GM19193 (cell line): ENCODE data around the gene LRP1-AS.

Experiments used
- POLR2A ChIP-seq: IDR thresholded peaks from 4 replicates; pipeline ENCODE4 v1.6.1; 2011; ENCODE audit not compliant: insufficient read depth, insufficient read length; ENCODE audit errors: extremely low read depth

LRP1-AS gene

DNA sequence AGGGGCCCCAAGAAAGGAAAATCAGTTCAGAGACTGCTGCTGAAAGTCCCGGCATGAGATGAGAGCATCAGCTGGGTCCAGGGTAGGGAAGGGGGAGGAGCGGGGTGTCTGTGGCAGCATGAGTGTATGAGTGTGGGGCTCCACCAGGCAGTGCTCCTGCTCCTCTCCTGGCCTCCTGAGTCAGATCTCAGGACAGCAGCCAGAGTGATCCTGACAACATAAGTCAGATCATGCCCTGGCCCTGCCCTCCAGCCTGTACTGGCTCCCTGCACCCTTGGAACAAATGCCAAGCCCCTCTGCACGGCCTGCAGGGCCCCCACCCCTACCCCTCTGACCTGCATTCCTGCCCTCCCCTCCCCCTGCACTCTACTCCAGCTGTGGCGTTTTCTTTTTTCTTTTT is 24.2 kb upstream of the LRP1-AS start:
- TF ChIP-seq POLR2A = no peak

DNA sequence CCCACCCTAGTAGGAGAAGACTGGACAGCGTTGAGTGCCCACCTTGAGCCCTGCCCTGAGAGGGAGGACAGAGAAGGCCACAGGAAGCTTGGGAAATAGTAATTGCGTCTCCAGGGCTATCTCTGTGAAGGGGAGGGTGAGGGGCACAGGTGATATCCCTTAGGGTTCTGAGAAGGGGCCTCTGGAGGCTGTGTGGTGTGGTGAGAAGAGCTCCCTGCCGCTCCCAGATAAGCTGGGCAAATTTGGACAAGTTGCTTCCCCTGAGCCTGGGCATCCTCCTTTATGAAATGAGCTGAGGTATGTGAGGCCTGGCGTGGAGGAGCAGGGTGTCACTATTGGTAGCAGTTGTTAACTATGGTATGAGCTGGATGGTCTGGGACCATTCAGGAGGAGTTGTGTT is 23.5 kb upstream of the LRP1-AS start:
- no peak for TF ChIP-seq POLR2A

GRCh38 chr12:57170408-57170807 is 23.0 kb upstream of the LRP1-AS start:
- TF ChIP-seq POLR2A = no peak

DNA sequence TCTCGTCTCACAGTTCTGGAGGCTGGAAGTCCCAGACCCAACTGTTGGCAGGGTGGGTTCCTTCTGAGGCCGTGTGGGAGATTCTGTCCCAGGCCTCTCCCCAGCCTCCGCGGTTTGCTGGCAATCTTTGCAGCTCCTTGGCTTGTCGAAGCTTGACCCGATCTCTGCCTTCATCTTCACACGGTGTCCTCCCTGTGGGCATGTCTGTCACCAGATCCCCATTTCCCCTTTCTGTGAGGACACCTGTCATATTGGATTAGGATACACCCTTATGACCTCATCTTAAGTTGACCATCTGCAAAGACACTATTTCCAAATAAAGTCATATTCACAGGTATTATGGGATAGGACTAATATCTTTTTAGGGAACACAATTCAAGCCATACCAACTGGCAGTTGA is 22.6 kb upstream of the LRP1-AS start:
- TF ChIP-seq POLR2A = no peak

GRCh38 chr12:57169046-57169795 is 21.8 kb upstream of the LRP1-AS start:
- no peak for TF ChIP-seq POLR2A

DNA sequence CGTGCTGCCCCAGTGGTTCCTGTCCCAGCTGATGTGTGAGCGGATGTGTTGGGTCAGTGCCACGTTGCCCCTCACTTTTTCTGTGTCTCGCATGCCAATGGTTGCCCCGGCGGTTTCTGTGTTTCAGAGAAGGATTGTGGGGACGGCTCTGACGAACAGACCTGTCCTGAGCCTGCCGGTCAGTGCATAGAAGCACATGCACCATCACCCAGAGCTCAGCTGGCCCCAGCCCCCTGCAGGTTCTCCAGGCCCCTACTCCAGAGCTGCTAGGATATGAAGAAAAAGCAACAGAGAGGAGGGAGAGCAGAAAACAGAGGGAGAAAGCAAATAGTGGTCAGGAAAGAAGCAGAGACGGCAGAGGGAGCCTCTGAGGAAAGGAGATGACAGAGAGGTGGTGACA is 20.6 kb upstream of the LRP1-AS start:
- no peak for TF ChIP-seq POLR2A

GRCh38 chr12:57166971-57167371 is 19.6 kb upstream of the LRP1-AS start:
- TF ChIP-seq POLR2A = no peak

GRCh38 chr12:57165741-57166140 is 18.3 kb upstream of the LRP1-AS start:
- TF ChIP-seq POLR2A = no peak

DNA sequence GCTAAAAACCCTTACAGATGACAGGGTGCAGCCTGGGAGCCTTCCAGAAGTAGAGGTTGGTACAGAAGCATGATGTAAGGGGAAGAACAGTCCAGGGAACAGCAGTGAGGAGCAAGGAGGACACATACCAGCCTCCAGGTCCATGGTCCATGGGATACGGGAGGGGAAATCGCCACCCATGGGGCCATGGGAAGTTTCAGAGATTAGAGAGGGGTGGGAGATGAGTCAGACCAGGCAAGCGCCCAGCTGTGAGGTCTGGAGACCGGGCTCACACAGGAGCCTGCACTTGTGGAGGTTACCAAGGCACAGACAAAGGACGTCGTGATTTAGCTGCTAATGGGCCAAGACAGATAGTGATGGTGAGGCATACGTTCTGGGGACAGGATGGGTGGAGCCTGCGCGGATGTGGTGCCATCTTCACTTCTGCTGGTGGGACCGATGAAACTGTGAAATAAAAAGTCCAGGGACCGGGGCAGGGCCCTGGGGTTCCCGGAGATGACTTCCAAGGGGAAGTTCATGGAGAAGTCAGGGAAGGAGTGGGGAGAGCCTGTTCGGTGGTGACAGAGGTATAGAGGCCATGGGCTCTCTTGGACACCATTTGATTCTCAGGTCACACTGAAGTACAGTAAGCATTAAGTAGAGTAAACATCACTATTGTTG is 17.7 kb upstream of the LRP1-AS start:
- TF ChIP-seq POLR2A = no peak

- no peak for TF ChIP-seq POLR2A
These were observed 17.0 kb upstream of the LRP1-AS start for GRCh38 chr12:57164454-57164853.

DNA sequence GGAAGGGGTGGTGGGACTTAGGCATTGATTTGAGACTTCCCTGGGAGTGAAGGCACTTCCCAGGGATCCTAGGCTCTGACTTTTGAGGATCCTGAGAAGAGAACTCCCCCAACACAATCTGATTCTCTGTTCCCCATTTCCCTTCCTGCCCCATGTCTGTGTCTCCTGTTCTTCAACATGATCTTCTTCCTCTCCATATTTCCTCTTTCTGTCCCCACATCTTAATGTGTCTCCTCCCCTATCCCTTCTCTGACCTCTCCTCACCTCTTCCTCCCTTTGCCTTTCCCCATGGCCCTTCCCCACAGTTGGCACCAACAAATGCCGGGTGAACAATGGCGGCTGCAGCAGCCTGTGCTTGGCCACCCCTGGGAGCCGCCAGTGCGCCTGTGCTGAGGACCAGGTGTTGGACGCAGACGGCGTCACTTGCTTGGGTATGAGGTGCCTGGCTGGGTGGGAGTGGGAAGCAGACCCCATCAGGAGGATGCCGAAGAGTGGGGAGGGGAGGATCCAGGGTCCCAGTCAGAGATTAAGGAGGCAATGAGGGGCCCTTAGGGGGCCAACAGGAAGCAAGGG is 15.2 kb upstream of the LRP1-AS start:
- no peak for TF ChIP-seq POLR2A

GRCh38 chr12:57161491-57161890 is 14.1 kb upstream of the LRP1-AS start:
- no peak for TF ChIP-seq POLR2A

GRCh38 chr12:57160741-57161140 is 13.3 kb upstream of the LRP1-AS start:
- TF ChIP-seq POLR2A = no peak

- no peak for TF ChIP-seq POLR2A
These were observed 12.6 kb upstream of the LRP1-AS start for GRCh38 chr12:57160040-57160439.

GRCh38 chr12:57159311-57159710 is 11.9 kb upstream of the LRP1-AS start:
- TF ChIP-seq POLR2A = no peak

DNA sequence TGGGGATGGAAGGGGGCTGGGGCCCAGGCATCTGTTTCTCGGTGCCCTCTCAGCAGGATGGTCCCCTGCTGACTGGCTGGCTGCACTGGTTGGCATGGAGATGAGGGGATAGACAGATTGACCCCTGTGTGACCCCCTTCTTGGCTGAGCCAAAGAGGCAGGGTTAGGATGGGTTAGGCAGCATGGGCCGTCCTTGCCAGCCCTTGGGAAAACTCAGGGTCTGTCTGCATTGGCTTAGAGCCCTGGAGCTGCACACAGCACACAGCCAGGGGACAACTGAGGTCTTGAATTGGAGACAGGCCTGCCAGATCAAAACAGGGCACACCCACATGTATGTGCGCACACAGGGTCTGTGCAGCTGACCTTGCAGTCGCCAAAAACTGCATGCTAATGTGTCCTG is 11.2 kb upstream of the LRP1-AS start:
- no peak for TF ChIP-seq POLR2A
